Tibial artery (tissue), 4 donors: ENCODE measurements around the gene TLE2.

Experiments
- DNase-seq, 2 donors: peaks; one replicate each; pipeline ENCODE4 v3.0.0-alpha.2; 2019
- H3K27ac ChIP-seq, 2 donors: fragments of 200-600 bp; sonication (generic) in 1 of 2; 1 replicate in 1 of 2; 2 replicates in 1 of 2; pipeline ENCODE4 v1.5.1; 2018 to 2019; ENCODE audit warnings: mild to moderate bottlenecking in 1 of 2
- H3K27me3 ChIP-seq, 2 donors: fragments of 200-600 bp; sonication (generic) in 1 of 2; one replicate each; pipeline versions ENCODE4 v1.5.1 to v1.6.0; 2016 to 2019
- H3K36me3 ChIP-seq, 3 donors: fragments of 200-600 bp; sonication (generic) in 2 of 3; one replicate each; pipeline ENCODE4 v1.5.1; 2016 to 2019; ENCODE audit warnings: mild to moderate bottlenecking in 2 of 3
- H3K4me1 ChIP-seq, 4 donors: fragments of 200-600 bp; sonication (generic) in 2 of 4; 1 replicate in 3 of 4; 2 replicates in 1 of 4; pipeline ENCODE4 v1.5.1; 2016 to 2019
- H3K4me3 ChIP-seq, 2 donors: fragments of 200-600 bp; sonication (generic) in 1 of 2; 1 replicate in 1 of 2; 2 replicates in 1 of 2; pipeline ENCODE4 v1.5.1; 2018 to 2019; ENCODE audit warnings: mild to moderate bottlenecking in 2 of 2
- H3K9me3 ChIP-seq, 3 donors: fragments of 200-600 bp; sonication (generic) in 1 of 3; one replicate each; pipeline ENCODE4 v1.5.1; 2016 to 2019
- CTCF ChIP-seq, 2 experiments: fragments of 200-600 bp in 1 of 2; fragments of 450-650 bp in 1 of 2; IDR thresholded peaks; one replicate each; pipeline ENCODE4 v1.5.1; 2017 to 2019; ENCODE audit warnings: antibody characterized with exemption in 2 of 2, mild to moderate bottlenecking in 1 of 2, moderate library complexity in 1 of 2
- intact Hi-C: fragments of 100-400 bp; cut with DNase I; formaldehyde crosslinking; loops from one replicate; pipeline ENCODE4 v1.15.0; 2023; ENCODE audit warnings: low total_unique reads

TLE2 gene

GRCh38 chr19:2986951-2987524 is 42.0 kb downstream of the TLE2 start:
- Histone ChIP-seq H3K27me3 (peaks cover 0 to 4% of the 10 kb centered on the region in 2 donors), H3K9me3 (no peaks in the 10 kb centered on the region), H3K4me3 (no peak overlapping the region), H3K36me3 (no peaks in the 10 kb centered on the region), H3K27ac (no peak overlapping the region), H3K4me1 (peaks cover 9 to 28% (median 24%) of the 10 kb centered on the region in 4 donors)
- TF ChIP-seq CTCF (IDR thresholded peaks at IDR 0.05) = no peak
- DNase-seq = no peak
- intact Hi-C loops = no loop called here

DNA sequence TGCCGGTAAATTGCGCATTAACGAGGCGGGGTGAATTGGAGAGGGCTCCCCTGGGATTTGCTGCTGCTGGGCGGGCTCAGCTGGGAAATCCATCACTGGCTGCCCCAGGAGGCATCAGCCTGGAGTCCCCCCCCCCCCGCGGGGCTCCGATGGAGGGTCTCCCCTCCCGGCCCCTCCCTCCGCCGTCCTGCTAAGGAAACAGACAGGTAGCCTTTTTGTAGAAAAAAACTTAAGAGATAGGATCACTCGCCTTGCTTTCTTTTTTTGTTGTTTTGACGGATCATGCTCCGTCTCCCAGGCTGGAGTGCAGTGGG is 44.9 kb downstream of the TLE2 start:
- no peak for DNase-seq
- peak overlapping the region; percentile 86 to 93 for H3K27ac ChIP-seq
- no peaks in the 10 kb centered on the region for H3K9me3 ChIP-seq
- H3K27me3 ChIP-seq = no peaks in the 10 kb centered on the region
- no peak for TF ChIP-seq CTCF (IDR thresholded peaks at IDR 0.05)
- no peaks in the 10 kb centered on the region for H3K36me3 ChIP-seq
- H3K4me3 ChIP-seq = peak overlapping the region; percentile 38 to 42
- peaks cover 9 to 30% (median 25%) of the 10 kb centered on the region in 4 donors for H3K4me1 ChIP-seq
- intact Hi-C loops = loop anchor here (2.0 kb wide), 1 partner anchor 47 kb away; no protein-coding TSS in a partner anchor

GRCh38 chr19:2983351-2984214 is 45.5 kb downstream of the TLE2 start:
- peak overlapping the region; percentile 38 to 42 for H3K4me3 ChIP-seq
- DNase-seq = peak; percentile 85 to 95
- H3K9me3 ChIP-seq = no peaks in the 10 kb centered on the region
- TF ChIP-seq CTCF (IDR thresholded peaks at IDR 0.05) = no peak
- peaks cover 9 to 30% (median 25%) of the 10 kb centered on the region in 4 donors for H3K4me1 ChIP-seq
- H3K27ac ChIP-seq = peak overlapping the region; percentile 86 to 93
- H3K36me3 ChIP-seq = no peaks in the 10 kb centered on the region
- no peaks in the 10 kb centered on the region for H3K27me3 ChIP-seq
- intact Hi-C loops = loop anchor here (2.0 kb wide), 1 partner anchor 47 kb away; no protein-coding TSS in a partner anchor

- Histone ChIP-seq H3K36me3 (no peaks in the 10 kb centered on the region), H3K4me1 (peaks cover 9 to 31% (median 27%) of the 10 kb centered on the region in 4 donors), H3K27me3 (no peaks in the 10 kb centered on the region), H3K9me3 (no peaks in the 10 kb centered on the region), H3K4me3 (peak overlapping the region; percentile 38 to 42), H3K27ac (peak overlapping the region; percentile 86 to 93)
- DNase-seq = peak; percentile 96 to 99
- intact Hi-C loops = no loop called here
- no peak for TF ChIP-seq CTCF (IDR thresholded peaks at IDR 0.05)
Measured at GRCh38 chr19:2982983-2983350, 46.1 kb downstream of the TLE2 start.

DNA sequence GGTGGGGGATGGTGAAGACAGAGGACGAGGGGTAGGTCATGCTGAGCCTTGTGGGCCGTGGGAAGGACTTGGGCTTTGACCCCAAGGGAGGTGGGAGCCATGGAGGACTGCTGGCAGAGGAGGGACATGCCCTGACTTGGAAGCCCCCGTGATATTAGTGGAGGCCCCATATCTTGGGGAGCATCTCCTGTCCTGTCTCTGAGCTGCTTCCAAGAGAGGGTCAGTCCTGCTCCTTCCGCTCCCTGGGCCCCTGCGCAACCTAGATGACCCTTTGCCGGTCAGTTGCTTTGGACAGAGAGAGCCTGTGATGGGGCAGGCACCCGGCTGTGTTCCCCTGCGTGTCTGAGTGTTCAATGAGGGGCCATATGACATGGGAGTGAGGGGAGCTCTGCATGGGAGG is 46.5 kb downstream of the TLE2 start:
- H3K27ac ChIP-seq = peak overlapping the region; percentile 86 to 93
- intact Hi-C loops = no loop called here
- DNase-seq = no peak
- H3K27me3 ChIP-seq = no peaks in the 10 kb centered on the region
- H3K36me3 ChIP-seq = no peaks in the 10 kb centered on the region
- no peaks in the 10 kb centered on the region for H3K9me3 ChIP-seq
- TF ChIP-seq CTCF (IDR thresholded peaks at IDR 0.05) = no peak
- peaks cover 9 to 35% (median 31%) of the 10 kb centered on the region in 4 donors for H3K4me1 ChIP-seq
- peak overlapping the region in 1 of 2 donors; percentile 3 for H3K4me3 ChIP-seq
